ENCODE measurements around the gene SASH1.
A peak's percentile ranks its signal among the peaks of the same experiment; 100 is the strongest.

DNA sequence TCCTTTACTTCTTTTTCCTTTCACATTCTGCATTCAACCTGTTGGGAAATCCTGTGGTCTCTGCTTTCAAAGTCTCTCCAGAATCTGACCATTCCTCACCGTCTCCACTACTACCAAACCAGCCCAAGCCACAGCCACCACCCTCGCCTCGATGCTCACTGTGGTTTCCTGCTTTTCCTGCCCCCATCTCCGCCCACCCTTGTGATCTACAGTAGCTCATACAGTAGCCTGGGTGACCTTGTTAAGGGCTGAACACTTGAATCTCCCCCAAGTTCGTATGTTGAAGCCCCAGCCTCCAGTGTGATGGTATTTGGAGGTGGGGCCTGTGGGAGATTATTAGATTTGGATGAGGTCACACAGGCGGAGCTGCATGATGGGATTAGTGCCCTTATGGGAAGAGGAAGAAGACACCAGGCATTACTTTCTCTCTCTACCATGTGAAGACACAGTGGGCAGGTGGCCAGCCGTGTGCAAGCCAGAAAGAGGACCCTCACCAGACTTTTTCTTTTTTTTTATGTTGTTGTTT is 215.2 kb downstream of the SASH1 start:
- TF ChIP-seq CTCF (IDR thresholded peaks at IDR 0.05) (no peak), POLR2AphosphoS5 (IDR thresholded peaks at IDR 0.05) (peak in 1 of 2 donors; percentile 11)
